Right lobe of liver (tissue), 6 donors: Measurements from ENCODE around the gene RSAD1. TPM values are rescaled to one million over a fixed set of nuclear protein-coding genes. Genes with fewer than 3 reads are reported as not detected.

Experiments
- ATAC-seq, 4 donors: fragments of 200-7000 bp; cut with Tn5 transposase; one replicate each; pipeline ENCODE4 v1.9.1; 2020; ENCODE audit warnings: mild to moderate bottlenecking in 4 of 4, moderate library complexity in 4 of 4
- DNase-seq, 3 donors: peaks; one replicate each; pipeline ENCODE4 v3.0.0-alpha.2; 2020
- H3K27ac ChIP-seq, 3 donors: fragments of 200-600 bp; one replicate each; pipeline ENCODE4 v1.8.0; 2022
- H3K27me3 ChIP-seq, 2 donors: fragments of 200-600 bp; one replicate each; pipeline ENCODE4 v1.8.0; 2022
- H3K36me3 ChIP-seq, 4 donors: fragments of 200-600 bp; sonication (generic) in 1 of 4; one replicate each; pipeline versions ENCODE4 v1.5.1 to v1.8.0; 2017 to 2022; ENCODE audit warnings: control low read depth in 1 of 4
- H3K4me1 ChIP-seq, 4 donors: fragments of 200-600 bp; sonication (generic) in 1 of 4; one replicate each; pipeline versions ENCODE4 v1.5.1 to v1.8.0; 2017 to 2022; ENCODE audit warnings: control low read depth in 1 of 4
- H3K4me3 ChIP-seq, 3 donors: fragments of 200-600 bp; one replicate each; pipeline ENCODE4 v1.8.0; 2022
- H3K9me3 ChIP-seq, 4 donors: fragments of 200-600 bp; sonication (generic) in 1 of 4; one replicate each; pipeline versions ENCODE4 v1.5.1 to v1.8.0; 2017 to 2022; ENCODE audit warnings: control low read depth in 1 of 4
- POLR2A ChIP-seq: fragments of 450-650 bp; IDR thresholded peaks from one replicate; pipeline ENCODE4 v1.6.1; 2017; ENCODE audit warnings: antibody characterized with exemption, mild to moderate bottlenecking
- WGBS: methylation state at CpG from one replicate; pipeline ENCODE4 v1.1.6; 2018; ENCODE audit warnings: low coverage, low lambda C conversion rate; ENCODE audit not compliant: insufficient coverage; ENCODE audit errors: missing lambda C conversion rate; 5-methylcytosine and 5-hydroxymethylcytosine counted together
- intact Hi-C, 2 donors: fragments of 100-400 bp; cut with DNase I; formaldehyde crosslinking; loops; one replicate each; pipeline versions ENCODE4 v1.11.2 to v1.14.1; 2022
- total RNA-seq, 6 experiments: library from RNA; depleted of rRNA in 2 of 6; stranded (reverse); fragments of >200 nt in 2 of 6; fragmentation: NEBNext Ultra II Directional in 3 of 6; extraction: Animal tissue kit (Norgen Biotek cat#: 25700) in 3 of 6; gene quantifications; one replicate each; pipeline versions ENCODE4 v1.1.0 to v1.2.4, GENCODE V29; 2016 to 2023
- TF ChIP-seq, protein P1 (sequence below), 4 donors: fragments of 200-600 bp in 3 of 4; fragments of 450-650 bp in 1 of 4; IDR thresholded peaks; one replicate each; pipeline versions ENCODE4 v1.5.1 to v1.8.0; 2016 to 2022; ENCODE audit warnings: antibody characterized with exemption in 4 of 4, mild to moderate bottlenecking in 2 of 4
- donor health status: DM: no; HTN: yes; CAD: no.
- donor health status: DM: no; HTN: no; CAD: no.
- donor health status: DM: no; HTN: no; CAD: no.
- donor health status: DM: no; HTN: yes; CAD: no.
- donor health status: DM: no; HTN: yes; CAD: no.

RSAD1 gene
- total RNA-seq, 6 experiments from 2014 or later: 17.9 to 26.6 (median 23.4) TPM

DNA sequence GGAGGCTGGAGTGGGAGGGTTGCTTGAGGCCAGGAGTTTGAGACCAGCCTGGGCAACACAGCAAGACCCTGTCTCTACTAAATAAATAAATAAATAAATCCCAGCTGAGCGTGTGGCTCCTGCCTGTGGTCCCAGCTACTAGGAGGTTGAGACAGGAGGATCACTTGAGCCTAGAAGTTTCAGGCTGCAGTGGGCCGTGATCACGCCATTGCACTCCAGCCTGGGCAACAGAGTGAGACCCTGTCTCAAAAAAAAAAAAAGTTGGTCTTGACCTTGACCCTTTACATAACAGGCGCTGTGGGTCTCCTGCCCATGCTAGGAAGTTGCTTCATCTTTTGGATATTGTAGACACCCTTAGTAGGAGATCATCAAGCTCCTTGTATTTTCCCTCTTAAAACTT, 41.3 kb upstream of the RSAD1 start:
- no peak overlapping the region for H3K4me3 ChIP-seq
- no peak for ATAC-seq
- no peaks in the 10 kb centered on the region for H3K9me3 ChIP-seq
- no peaks in the 10 kb centered on the region for H3K27me3 ChIP-seq
- 100% methylated on average over 2 of the region's 4 CpGs for WGBS
- DNase-seq: no peak
- no peak overlapping the region for H3K27ac ChIP-seq
- TF ChIP-seq, protein P1, sequence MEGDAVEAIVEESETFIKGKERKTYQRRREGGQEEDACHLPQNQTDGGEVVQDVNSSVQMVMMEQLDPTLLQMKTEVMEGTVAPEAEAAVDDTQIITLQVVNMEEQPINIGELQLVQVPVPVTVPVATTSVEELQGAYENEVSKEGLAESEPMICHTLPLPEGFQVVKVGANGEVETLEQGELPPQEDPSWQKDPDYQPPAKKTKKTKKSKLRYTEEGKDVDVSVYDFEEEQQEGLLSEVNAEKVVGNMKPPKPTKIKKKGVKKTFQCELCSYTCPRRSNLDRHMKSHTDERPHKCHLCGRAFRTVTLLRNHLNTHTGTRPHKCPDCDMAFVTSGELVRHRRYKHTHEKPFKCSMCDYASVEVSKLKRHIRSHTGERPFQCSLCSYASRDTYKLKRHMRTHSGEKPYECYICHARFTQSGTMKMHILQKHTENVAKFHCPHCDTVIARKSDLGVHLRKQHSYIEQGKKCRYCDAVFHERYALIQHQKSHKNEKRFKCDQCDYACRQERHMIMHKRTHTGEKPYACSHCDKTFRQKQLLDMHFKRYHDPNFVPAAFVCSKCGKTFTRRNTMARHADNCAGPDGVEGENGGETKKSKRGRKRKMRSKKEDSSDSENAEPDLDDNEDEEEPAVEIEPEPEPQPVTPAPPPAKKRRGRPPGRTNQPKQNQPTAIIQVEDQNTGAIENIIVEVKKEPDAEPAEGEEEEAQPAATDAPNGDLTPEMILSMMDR (IDR thresholded peaks at IDR 0.05): no peak
- TF ChIP-seq POLR2A: no peak
- no peaks in the 10 kb centered on the region for H3K36me3 ChIP-seq
- intact Hi-C loops: no loop called here
- peaks cover 0 to 24% (median 11%) of the 10 kb centered on the region in 4 donors for H3K4me1 ChIP-seq

DNA sequence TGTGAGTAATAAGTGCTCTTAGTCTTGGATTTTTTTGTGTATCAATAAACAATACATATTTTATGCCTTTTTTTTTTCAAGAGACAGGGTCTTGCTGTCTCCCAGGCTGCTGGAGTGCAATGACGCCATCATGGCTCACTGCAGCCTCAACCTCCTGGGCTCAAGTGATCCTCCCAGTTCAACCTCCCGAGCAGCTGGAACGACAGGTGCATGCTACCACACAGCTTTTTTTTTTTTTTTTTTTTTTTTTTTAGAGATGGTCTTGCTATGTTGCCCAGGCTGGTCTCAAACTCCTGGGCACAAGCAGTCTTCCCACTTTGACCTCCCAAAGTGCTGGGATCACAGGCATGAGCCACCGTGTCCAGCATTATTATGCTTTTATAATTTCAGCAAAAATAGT, 39.7 kb upstream of the RSAD1 start:
- intact Hi-C loops: no loop called here
- WGBS: 88% methylated on average over 3 of the region's 4 CpGs
- peaks cover 0 to 34% (median 17%) of the 10 kb centered on the region in 4 donors for H3K4me1 ChIP-seq

DNA sequence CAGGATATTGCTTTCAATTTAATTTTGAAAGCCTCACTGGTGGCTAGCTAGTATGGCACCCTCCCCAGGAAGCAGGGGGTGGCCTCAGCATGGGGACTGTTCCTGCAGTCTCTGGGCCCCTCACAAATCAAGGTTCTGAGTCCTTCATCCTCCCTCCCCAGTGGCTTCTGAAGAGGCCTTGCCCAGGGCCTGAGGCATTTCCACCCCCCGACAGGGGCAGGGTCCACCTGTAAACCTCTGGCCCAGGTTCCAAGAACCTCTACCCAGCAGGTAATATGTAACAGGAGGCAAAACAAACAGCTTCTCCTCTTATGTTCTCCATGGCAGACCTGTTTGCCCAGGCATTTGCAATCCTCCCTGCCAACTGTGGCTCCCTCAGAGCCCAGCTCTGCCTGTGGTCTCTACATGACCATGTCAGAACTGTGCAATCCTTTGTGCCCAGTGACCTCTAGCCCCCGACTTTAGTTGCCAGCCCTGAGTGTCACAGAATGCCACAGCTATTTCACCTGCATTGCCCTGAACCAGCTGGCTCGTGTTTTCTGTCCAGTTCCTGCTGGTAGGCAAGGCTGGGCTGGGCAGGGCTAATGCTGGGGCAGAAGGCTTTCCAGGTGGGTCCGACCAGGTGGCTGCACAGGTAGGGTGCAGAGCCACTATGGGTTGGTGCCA, 38.4 kb upstream of the RSAD1 start:
- DNase-seq: peak; percentile 64 to 94 (median 89)
- WGBS: 22% methylated on average over 3 of the region's 4 CpGs
- Histone ChIP-seq H3K9me3 (no peaks in the 10 kb centered on the region), H3K36me3 (no peaks in the 10 kb centered on the region), H3K4me1 (peaks cover 0 to 38% (median 17%) of the 10 kb centered on the region in 4 donors), H3K27me3 (no peaks in the 10 kb centered on the region), H3K27ac (peak overlapping the region in 2 of 3 donors; percentile 33 to 55), H3K4me3 (no peak overlapping the region)
- TF ChIP-seq POLR2A: peak; percentile 18
- TF ChIP-seq, protein P1 (IDR thresholded peaks at IDR 0.05): no peak
- intact Hi-C loops: no loop called here
- ATAC-seq: peak; percentile 94 to 96 (median 96)

More for the DNA sequence above, 39.7 kb upstream of the RSAD1 start:
- no peak overlapping the region for H3K4me3 ChIP-seq
- H3K36me3 ChIP-seq: no peaks in the 10 kb centered on the region
- no peak overlapping the region for H3K27ac ChIP-seq
- ATAC-seq (no peak), DNase-seq (no peak)
- H3K27me3 ChIP-seq: no peaks in the 10 kb centered on the region
- H3K9me3 ChIP-seq: no peaks in the 10 kb centered on the region
- TF ChIP-seq POLR2A: no peak
- TF ChIP-seq, protein P1 (IDR thresholded peaks at IDR 0.05): no peak

DNA sequence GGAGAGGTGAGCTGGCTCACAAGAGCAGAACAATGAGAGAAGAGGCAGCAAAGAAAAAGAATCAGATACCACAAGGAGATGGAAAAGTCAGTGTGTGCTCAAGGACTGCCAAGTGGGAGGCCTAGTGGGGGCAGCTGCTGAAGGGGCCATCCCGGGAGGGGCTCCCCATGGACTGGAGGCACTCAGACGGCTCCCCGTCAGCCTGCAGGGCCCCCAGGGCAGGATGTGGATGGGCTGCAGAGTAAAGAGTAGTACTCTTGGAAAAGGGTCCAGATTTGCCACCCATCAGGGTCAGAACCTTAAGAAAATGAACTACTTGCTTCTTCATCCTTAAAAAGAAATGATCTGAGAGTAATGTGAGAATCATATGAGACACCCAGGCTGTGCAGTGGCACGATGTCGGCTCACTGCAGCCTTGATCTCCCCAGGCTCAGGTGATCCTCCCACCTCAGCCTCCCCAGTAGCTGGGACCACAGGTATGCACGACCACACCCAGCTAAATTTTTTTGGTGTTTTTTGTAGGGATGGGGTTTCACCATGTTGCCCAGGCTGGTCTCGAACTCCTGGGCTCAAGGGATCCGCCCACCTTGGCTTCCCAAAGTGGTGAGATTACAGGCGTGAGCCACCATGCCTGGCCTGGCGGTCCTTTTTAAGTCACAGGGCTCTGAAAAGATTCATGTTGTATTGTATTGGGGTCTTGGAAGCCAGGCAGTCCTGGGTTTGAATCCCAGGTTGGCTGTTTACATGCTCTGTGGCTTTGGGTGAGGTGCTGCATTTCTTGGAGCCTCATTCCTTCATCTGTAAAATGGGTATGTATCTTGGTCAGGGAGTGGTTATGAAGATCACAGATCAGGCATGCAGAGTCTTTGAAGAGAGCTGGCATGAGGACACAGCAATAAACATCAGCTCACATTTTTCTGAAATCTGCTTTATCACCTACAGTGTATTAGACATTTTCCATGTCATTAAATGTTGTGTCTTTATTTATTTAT, 37.5 kb upstream of the RSAD1 start:
- Histone ChIP-seq H3K9me3 (no peaks in the 10 kb centered on the region), H3K36me3 (no peaks in the 10 kb centered on the region), H3K4me1 (peaks cover 0 to 38% (median 17%) of the 10 kb centered on the region in 4 donors), H3K4me3 (no peak overlapping the region), H3K27me3 (no peaks in the 10 kb centered on the region), H3K27ac (peak overlapping the region in 2 of 3 donors; percentile 33 to 55)
- ATAC-seq: no peak
- intact Hi-C loops: no loop called here
- DNase-seq: no peak
- 83% methylated on average over 5 of the region's 10 CpGs for WGBS
- TF ChIP-seq, protein P1 (IDR thresholded peaks at IDR 0.05): no peak
- no peak for TF ChIP-seq POLR2A
